Body of pancreas (tissue), 4 donors: ENCODE measurements around the gene APBB1.

Experiments used
- POLR2A ChIP-seq, 3 donors: fragments of 450-650 bp; IDR thresholded peaks; one replicate each; pipeline ENCODE4 v1.6.1; 2016; ENCODE audit warnings: antibody characterized with exemption in 3 of 3, mild to moderate bottlenecking in 2 of 3
- TF ChIP-seq, protein P1 (sequence below), 7 experiments: fragments of 450-650 bp in 4 of 7; fragments of 200-600 bp in 3 of 7; sonication (generic) in 3 of 7; IDR thresholded peaks; one replicate each; pipeline ENCODE4 v1.5.1; 2016 to 2019; ENCODE audit warnings: antibody characterized with exemption in 7 of 7

GRCh38 chr11:6455070-6455469 is 36.2 kb upstream of the APBB1 start:
- TF ChIP-seq, protein P1, sequence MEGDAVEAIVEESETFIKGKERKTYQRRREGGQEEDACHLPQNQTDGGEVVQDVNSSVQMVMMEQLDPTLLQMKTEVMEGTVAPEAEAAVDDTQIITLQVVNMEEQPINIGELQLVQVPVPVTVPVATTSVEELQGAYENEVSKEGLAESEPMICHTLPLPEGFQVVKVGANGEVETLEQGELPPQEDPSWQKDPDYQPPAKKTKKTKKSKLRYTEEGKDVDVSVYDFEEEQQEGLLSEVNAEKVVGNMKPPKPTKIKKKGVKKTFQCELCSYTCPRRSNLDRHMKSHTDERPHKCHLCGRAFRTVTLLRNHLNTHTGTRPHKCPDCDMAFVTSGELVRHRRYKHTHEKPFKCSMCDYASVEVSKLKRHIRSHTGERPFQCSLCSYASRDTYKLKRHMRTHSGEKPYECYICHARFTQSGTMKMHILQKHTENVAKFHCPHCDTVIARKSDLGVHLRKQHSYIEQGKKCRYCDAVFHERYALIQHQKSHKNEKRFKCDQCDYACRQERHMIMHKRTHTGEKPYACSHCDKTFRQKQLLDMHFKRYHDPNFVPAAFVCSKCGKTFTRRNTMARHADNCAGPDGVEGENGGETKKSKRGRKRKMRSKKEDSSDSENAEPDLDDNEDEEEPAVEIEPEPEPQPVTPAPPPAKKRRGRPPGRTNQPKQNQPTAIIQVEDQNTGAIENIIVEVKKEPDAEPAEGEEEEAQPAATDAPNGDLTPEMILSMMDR (IDR thresholded peaks at IDR 0.05), result no peak
- TF ChIP-seq POLR2A (IDR thresholded peaks at IDR 0.05), result no peak
